Tibial artery (tissue), 4 donors: ENCODE results near the gene RMI1.

ENCODE experiments used
- DNase-seq, 2 donors: peaks; one replicate each; pipeline ENCODE4 v3.0.0-alpha.2; 2019
- H3K27ac ChIP-seq, 2 donors: fragments of 200-600 bp; sonication (generic) in 1 of 2; 1 replicate in 1 of 2; 2 replicates in 1 of 2; pipeline ENCODE4 v1.5.1; 2018 to 2019; ENCODE audit warnings: mild to moderate bottlenecking in 1 of 2
- H3K27me3 ChIP-seq, 2 donors: fragments of 200-600 bp; sonication (generic) in 1 of 2; one replicate each; pipeline versions ENCODE4 v1.5.1 to v1.6.0; 2016 to 2019
- H3K36me3 ChIP-seq, 3 donors: fragments of 200-600 bp; sonication (generic) in 2 of 3; one replicate each; pipeline ENCODE4 v1.5.1; 2016 to 2019; ENCODE audit warnings: mild to moderate bottlenecking in 2 of 3
- H3K4me1 ChIP-seq, 4 donors: fragments of 200-600 bp; sonication (generic) in 2 of 4; 1 replicate in 3 of 4; 2 replicates in 1 of 4; pipeline ENCODE4 v1.5.1; 2016 to 2019
- H3K4me3 ChIP-seq, 2 donors: fragments of 200-600 bp; sonication (generic) in 1 of 2; 1 replicate in 1 of 2; 2 replicates in 1 of 2; pipeline ENCODE4 v1.5.1; 2018 to 2019; ENCODE audit warnings: mild to moderate bottlenecking in 2 of 2
- H3K9me3 ChIP-seq, 3 donors: fragments of 200-600 bp; sonication (generic) in 1 of 3; one replicate each; pipeline ENCODE4 v1.5.1; 2016 to 2019
- CTCF ChIP-seq, 2 experiments: fragments of 200-600 bp in 1 of 2; fragments of 450-650 bp in 1 of 2; IDR thresholded peaks; one replicate each; pipeline ENCODE4 v1.5.1; 2017 to 2019; ENCODE audit warnings: antibody characterized with exemption in 2 of 2, mild to moderate bottlenecking in 1 of 2, moderate library complexity in 1 of 2
- intact Hi-C: fragments of 100-400 bp; cut with DNase I; formaldehyde crosslinking; loops from one replicate; pipeline ENCODE4 v1.15.0; 2023; ENCODE audit warnings: low total_unique reads

RMI1 gene

GRCh38 chr9:83969602-83970001 is 11.0 kb upstream of the RMI1 start:
- Histone ChIP-seq H3K4me1 (peaks cover 0 to 3% (median 1%) of the 10 kb centered on the region in 4 donors), H3K4me3 (no peak overlapping the region), H3K27me3 (no peaks in the 10 kb centered on the region), H3K9me3 (no peaks in the 10 kb centered on the region), H3K27ac (no peak overlapping the region), H3K36me3 (peaks cover 72 to 83% (median 79%) of the 10 kb centered on the region in 3 donors)
- DNase-seq: no peak
- intact Hi-C loops: loop anchor here (10.0 kb wide), 1 partner anchor 205 kb away; no protein-coding TSS in a partner anchor
- no peak for TF ChIP-seq CTCF (IDR thresholded peaks at IDR 0.05)

- peaks cover 0 to 22% (median 3%) of the 10 kb centered on the region in 4 donors for H3K4me1 ChIP-seq
- no peak for DNase-seq
- no peak for TF ChIP-seq CTCF (IDR thresholded peaks at IDR 0.05)
- H3K4me3 ChIP-seq: no peak overlapping the region
- H3K27ac ChIP-seq: no peak overlapping the region
- H3K36me3 ChIP-seq: peaks cover 91 to 98% (median 95%) of the 10 kb centered on the region in 3 donors
- H3K27me3 ChIP-seq: no peaks in the 10 kb centered on the region
- H3K9me3 ChIP-seq: no peaks in the 10 kb centered on the region
- intact Hi-C loops: loop anchor here (10.0 kb wide), 1 partner anchor 203 kb away; no protein-coding TSS in a partner anchor
Observed at GRCh38 chr9:83971485-83971884, 9.1 kb upstream of the RMI1 start.

GRCh38 chr9:83972286-83972685 is 8.3 kb upstream of the RMI1 start:
- no peak overlapping the region for H3K27ac ChIP-seq
- H3K4me3 ChIP-seq: no peak overlapping the region
- H3K9me3 ChIP-seq: no peaks in the 10 kb centered on the region
- peaks cover 91 to 96% (median 94%) of the 10 kb centered on the region in 3 donors for H3K36me3 ChIP-seq
- H3K4me1 ChIP-seq: peaks cover 0 to 30% (median 11%) of the 10 kb centered on the region in 4 donors
- DNase-seq: no peak
- no peak for TF ChIP-seq CTCF (IDR thresholded peaks at IDR 0.05)
- no peaks in the 10 kb centered on the region for H3K27me3 ChIP-seq
- intact Hi-C loops: loop anchor here (10.0 kb wide), 1 partner anchor 203 kb away; no protein-coding TSS in a partner anchor

GRCh38 chr9:83975300-83975699 is 5.3 kb upstream of the RMI1 start:
- no peak for DNase-seq
- H3K4me3 ChIP-seq: no peak overlapping the region
- H3K27ac ChIP-seq: no peak overlapping the region
- peaks cover 65 to 74% (median 67%) of the 10 kb centered on the region in 3 donors for H3K36me3 ChIP-seq
- no peaks in the 10 kb centered on the region for H3K27me3 ChIP-seq
- TF ChIP-seq CTCF (IDR thresholded peaks at IDR 0.05): no peak
- intact Hi-C loops: loop anchor here (10.0 kb wide), 1 partner anchor 200 kb away; no protein-coding TSS in a partner anchor
- no peaks in the 10 kb centered on the region for H3K9me3 ChIP-seq
- H3K4me1 ChIP-seq: peaks cover 0 to 41% (median 15%) of the 10 kb centered on the region in 4 donors

GRCh38 chr9:83976372-83976771 is 4.2 kb upstream of the RMI1 start:
- no peak overlapping the region for H3K27ac ChIP-seq
- no peak for DNase-seq
- peaks cover 54 to 63% (median 57%) of the 10 kb centered on the region in 3 donors for H3K36me3 ChIP-seq
- TF ChIP-seq CTCF (IDR thresholded peaks at IDR 0.05): no peak
- H3K9me3 ChIP-seq: no peaks in the 10 kb centered on the region
- H3K4me1 ChIP-seq: peaks cover 0 to 42% (median 15%) of the 10 kb centered on the region in 4 donors
- no peaks in the 10 kb centered on the region for H3K27me3 ChIP-seq
- H3K4me3 ChIP-seq: no peak overlapping the region
- intact Hi-C loops: loop anchor here (10.0 kb wide), 1 partner anchor 198 kb away; no protein-coding TSS in a partner anchor
